D721Med (cell line): ENCODE data around the gene P4HTM.

Experiments used
- DNase-seq: peaks from one replicate; pipeline ENCODE4 v3.0.0; 2011; ENCODE audit warnings: low spot score; ENCODE audit not compliant: insufficient read length
- FAIRE-seq: peaks from 2 replicates; lab custom pipeline; 2011; peaks lifted over from hg19 to GRCh38; lab: Jason Lieb, UNC
- TF ChIP-seq, protein P1 (sequence below): IDR thresholded peaks from 2 replicates; pipeline ENCODE4 v1.5.1; 2012; ENCODE audit warnings: mild to moderate bottlenecking, control low read depth; ENCODE audit not compliant: insufficient read depth; ENCODE audit errors: missing control alignments

P4HTM gene

DNA sequence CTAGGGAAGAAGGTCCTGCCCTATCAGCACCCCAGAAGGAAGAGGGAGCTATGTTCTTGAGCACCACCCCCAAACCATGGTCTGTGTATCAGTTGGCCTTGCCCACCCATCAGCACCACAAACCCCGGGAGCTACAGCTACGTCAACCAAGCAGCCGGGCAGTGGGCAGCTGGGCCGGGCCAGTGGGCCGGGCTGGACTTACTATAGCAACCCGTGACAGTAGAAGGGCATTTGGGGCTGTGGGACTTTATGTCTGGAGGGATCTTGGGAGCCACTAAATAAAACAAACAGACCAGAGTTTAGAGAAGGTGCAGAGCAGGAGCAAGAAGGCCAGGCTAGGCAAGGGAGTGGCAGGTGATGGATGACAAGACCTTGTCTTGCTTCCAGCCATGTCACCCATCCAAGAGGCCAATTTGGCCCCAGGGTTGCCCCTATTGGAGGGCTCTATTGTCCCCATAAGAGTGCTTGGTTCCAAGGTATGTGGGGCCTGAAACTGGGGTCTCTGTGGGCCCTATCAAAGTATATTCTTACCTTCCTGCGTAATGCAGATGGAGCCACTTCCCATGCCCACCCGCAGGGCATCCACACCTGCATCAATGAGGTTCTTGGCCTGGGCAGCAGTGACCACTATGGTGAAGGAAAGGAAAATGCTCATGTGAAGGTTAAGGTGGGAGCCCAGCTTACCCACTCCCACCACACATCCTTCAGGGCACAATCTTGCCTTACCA lies 35.9 kb downstream of the P4HTM start:
- no peak for FAIRE-seq
- DNase-seq: no peak
- TF ChIP-seq, protein P1, sequence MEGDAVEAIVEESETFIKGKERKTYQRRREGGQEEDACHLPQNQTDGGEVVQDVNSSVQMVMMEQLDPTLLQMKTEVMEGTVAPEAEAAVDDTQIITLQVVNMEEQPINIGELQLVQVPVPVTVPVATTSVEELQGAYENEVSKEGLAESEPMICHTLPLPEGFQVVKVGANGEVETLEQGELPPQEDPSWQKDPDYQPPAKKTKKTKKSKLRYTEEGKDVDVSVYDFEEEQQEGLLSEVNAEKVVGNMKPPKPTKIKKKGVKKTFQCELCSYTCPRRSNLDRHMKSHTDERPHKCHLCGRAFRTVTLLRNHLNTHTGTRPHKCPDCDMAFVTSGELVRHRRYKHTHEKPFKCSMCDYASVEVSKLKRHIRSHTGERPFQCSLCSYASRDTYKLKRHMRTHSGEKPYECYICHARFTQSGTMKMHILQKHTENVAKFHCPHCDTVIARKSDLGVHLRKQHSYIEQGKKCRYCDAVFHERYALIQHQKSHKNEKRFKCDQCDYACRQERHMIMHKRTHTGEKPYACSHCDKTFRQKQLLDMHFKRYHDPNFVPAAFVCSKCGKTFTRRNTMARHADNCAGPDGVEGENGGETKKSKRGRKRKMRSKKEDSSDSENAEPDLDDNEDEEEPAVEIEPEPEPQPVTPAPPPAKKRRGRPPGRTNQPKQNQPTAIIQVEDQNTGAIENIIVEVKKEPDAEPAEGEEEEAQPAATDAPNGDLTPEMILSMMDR: no peak

DNA sequence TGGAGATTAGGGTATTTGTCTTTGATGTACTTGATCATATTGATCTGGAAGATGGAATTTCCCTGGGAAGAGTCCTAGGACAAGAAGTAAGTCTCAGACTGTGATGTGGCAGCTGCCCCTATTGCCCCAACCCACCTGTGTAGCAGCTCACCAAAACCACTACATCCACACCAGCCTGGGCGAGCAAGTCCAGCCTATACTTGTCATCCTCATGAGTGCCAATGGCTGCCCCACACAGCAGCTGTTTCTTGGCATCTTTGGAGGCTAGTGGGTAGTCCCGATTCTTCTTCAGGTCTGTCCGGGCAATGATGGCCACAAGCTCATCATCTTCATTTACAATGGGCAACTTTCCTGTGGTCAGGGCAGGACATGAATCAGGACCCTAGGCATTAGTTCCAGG lies 36.5 kb downstream of the P4HTM start:
- FAIRE-seq (no peak), DNase-seq (no peak)
- TF ChIP-seq, protein P1: no peak

DNA sequence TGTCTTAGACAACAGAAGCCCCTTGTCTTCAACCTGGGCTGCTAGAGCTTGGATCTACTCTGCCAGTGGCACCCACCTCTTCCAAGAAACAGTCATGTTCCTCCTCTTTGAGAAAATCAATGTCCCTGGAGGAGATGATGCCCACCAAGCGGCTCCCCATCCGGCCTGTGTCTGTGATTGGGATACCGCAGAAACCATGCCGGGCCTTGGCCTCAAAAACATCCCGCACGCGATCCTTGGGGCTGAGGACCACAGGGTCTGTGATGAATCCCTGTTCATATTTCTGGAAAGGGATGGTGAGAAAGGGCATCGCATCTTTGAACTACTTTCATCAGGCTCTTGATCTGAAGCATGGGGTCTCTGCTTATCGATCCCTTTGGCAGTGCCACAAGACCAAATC lies 37.6 kb downstream of the P4HTM start:
- TF ChIP-seq, protein P1: no peak
- DNase-seq (no peak), FAIRE-seq (no peak)

DNA sequence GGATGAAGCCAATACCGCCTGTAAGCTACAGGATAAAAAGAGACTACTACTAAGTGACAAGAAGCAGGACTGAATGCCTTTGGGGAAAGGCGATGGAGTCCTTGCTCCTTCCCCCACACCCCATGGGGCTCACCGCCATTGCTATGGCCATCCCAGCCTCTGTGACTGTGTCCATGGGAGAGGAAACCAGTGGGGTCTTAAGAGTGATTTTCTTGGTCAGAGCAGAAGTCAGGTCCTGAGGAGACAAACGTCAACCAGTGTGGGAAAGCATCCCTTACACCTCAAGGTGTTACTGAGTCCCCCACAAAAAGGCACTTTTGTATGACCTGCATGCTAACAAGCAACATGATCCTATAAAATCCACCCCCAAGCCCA lies 38.2 kb downstream of the P4HTM start:
- DNase-seq (no peak), FAIRE-seq (no peak)
- TF ChIP-seq, protein P1: no peak

DNA sequence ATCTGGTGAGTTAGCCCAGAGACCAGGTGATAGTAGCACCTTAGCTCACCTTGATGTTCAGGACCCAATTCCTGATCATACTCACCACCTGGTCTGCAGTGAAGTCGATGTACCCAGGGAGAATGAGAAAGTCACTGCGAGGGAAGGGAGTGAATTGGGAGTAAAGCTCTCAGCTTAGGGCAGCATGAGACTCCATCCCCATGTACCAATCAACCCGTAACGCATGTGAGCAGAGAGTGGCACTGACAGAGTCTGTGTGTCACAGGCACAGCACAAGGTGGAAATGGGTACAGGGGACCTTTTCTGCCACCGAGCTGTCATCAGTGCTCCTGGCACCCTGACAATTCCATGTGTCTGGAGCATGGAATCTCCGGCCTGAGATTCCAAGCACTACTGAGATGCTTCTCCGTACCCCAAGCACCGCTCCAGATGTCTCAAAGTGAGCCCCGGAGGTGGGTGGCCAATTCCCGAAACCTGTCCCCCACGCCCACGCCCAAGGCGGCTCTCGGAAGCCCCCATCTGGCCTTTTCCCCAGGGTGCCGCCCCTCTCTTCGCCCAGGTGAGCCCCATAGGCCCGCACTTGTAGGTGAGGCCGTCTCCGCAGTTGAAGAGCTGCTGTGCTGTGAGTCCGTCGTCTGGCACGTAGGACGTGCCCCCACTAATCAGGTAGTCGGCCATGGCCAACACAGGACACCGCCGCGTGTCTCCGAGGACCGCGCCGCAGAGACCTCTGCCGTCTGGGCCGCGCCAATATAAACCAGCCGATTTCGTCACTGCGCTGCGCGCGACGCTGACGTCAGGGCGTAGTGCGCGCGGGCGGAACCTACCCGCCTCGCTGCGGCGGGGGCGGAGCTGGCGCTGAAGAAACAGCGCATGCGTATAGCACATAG lies 38.9 kb downstream of the P4HTM start, which contains the start of gene IMPDH2:
Gene IMPDH2, minus strand, starts transcription at position 726 of the 890 bp plus-strand sequence. Its CDS starts 48 bp downstream, at position 678.
- DNase-seq (no peak), FAIRE-seq (no peak)
- TF ChIP-seq, protein P1: peak; percentile 18

DNA sequence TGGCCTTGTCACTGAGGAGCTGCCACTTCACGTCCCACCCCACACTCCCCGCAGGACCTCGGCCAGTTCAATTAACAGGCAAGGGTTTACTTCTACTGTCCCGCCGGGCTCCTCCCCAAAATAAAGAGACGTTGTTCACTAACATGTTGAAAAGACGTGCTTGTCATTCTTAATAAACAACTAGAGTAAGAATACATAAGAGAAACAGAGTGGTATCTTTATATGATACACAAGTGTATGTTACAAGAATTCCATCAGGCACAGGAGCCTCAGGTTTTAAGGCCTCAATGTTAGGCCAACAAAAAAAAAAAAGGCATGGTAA lies 39.5 kb downstream of the P4HTM start:
- no peak for FAIRE-seq
- TF ChIP-seq, protein P1: no peak

DNA sequence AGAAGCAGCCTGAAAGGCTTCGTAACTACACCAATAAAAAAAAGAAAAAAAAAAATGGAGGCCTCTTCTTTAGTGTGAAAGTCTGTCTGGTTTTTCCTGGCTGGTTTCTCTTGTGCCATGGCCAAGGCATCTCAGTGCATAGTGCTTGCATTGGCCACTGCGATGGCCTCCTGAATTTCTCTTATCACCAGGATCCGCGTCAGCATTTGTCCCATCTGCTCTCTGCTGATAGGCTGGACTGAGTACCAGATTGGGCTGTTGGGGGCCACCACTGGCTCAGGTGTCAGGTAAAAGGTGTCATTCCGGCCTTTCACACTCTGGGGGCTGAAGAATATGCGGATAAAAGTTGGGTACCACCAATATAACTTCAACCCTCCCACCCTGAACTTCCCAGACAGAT lies 40.3 kb downstream of the P4HTM start:
- DNase-seq (no peak), FAIRE-seq (no peak)
- TF ChIP-seq, protein P1: no peak

More for the DNA sequence above, 39.5 kb downstream of the P4HTM start:
- DNase-seq: no peak
